ENCODE measurements around the gene GRIA4.
"Not testable (repeated sequence)": the region's sequence is repeated elsewhere in the genome, so short reads cannot be mapped to it uniquely, and the experiment has no call there.

Gene GRIA4

DNA sequence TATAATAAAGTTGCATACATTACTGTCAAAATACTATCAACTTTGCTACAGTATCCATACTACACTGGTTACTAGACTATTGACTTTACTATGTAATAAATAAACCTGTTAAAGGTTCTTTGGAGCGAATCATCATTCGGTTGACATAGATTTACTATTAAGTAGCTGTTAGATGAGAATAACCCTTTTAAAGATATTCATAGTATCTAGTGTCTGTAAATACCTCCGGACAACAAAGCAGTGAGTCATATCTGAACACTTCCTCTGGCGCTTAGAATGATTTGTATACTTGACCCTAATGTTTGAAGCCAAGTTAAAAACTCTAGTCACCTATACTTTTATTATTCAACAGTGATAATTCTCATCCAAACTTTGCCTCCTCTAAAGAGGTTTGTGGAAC, 327.5 kb downstream of the GRIA4 start:
- DNase-seq, result no peak

DNA sequence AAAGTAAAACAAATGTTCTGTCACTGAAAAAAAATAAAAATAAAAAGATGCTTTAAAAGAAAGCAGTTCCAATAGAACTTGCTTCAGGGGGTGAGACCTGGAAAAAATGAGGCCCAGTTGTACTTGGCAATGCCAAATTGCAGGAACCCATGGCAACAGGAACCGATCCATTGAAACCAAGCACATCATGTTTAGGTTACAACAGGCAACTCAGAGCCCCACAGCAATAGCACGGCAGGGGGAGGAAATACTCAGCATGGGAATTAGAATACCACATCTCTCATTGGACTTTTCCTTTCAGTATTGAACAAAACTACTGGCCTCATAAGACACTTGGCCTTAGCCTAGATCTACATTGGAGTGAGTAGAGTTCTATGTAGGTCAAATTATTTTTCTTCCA, 327.9 kb downstream of the GRIA4 start:
- no peak for DNase-seq

DNA sequence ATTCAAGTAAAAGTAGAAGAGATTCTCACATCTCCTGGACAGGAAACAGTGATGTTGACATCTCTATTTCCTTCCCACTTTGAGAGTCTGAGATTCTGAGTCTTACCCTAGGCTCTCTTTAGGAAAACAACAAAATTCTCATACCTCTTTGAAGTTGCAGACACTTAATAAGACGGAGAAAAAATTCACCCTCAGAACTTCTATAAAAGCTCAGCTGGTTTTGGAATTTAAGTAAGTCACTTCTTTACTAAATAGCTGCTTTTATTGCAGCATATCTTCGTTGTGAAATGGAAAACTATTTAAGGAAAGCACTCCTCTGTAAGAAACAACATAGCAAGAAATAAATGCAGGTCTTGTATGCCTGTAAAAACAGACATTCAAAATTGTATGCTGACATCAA, 333.0 kb downstream of the GRIA4 start:
- DNase-seq, result no peak

DNA sequence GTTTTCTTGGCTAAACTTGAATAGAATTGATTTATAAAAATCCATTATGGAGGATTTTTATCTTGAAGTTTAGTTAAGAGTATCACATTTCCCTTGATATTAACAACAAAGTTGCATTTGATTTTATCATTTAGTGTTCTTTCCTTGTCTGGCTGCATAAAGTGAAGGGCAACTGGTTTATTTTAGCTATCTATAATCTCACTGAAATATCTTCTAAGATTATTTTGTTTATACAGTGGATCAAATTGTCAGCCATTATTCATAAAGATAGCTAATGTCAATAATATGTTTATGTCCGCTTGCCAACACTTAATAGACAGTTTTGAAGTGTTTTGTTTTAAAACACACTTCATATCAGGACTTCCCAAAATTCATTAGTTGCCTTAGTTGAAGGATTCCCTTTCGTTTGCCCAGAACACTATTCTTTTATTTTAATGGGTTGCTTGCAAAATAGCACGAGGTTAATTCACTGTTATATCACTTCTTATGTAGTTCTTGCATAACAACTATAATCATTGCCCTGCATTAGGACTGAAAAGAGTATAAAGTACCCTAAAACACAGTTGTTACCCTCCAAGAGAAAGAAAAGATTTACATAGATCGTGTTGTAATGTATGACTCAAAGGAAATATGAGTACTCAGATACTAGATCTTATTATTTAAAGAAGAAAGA, 339.2 kb downstream of the GRIA4 start:
- DNase-seq, result no peak

DNA sequence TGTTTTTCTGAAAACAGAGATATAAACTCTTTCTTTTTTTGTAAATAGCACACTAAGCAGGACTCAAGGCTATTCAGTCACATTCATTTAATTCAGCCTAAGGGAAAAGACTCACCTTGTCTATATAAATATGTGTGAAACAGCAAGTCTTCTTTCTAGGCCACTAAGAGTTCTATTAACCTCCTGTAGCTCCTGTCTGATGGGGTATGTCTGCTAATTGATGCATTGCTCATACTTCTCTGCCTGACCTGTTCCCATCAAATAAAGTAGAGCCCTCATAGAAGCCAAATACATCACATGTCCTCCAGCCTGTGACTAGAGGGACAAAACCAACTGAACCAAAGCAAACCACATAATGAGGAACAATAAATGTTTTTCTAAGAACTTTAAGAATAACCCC, 344.0 kb downstream of the GRIA4 start:
- DNase-seq, result no peak

DNA sequence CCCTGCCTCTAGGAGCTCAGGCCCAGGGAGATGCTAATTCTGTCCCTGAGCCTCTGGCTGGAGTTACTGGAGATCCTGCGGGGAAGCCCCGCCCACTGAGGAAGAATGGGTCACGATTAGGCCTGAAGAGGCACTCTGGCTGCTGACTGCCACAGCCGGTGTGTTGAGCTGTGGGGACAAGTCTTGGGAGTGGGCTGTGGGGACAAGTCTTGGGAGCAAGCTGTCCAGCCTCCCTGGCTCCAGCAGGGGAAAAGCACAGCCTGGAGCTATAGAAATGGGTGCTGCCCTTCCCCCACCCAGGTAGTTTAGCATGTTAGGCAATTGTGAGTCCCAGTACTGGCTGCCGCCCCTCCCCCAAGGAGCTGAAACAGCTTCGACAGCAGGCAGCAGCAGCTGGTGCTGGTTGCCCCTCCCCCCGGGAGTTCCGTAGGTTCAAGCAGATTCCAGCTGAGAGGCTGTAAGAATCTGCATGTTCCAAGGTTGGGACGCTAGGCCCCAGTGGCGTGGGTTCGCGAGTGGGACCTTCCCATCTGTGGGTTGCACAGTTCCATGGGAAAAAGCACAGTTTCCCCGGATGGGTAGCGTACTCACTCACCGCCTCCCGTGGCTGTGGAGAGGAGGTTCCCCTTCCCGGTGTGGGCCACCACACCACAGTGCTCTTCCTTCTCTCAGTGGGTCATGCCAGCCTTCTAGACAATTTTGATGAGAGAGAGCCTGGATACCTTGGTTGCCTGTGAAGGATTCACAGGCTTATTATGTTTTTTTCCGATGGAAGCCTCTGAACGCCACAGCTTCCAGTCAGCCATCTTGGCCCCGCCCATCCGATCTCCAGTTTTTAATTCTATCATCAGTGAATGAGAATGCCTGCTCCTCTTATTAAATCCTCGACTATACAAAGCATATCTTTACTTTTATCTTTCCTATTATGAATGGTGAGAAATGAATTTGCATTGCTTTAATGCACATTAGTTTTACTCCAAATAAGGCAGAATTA, 350.7 kb downstream of the GRIA4 start:
- no peak for DNase-seq

DNA sequence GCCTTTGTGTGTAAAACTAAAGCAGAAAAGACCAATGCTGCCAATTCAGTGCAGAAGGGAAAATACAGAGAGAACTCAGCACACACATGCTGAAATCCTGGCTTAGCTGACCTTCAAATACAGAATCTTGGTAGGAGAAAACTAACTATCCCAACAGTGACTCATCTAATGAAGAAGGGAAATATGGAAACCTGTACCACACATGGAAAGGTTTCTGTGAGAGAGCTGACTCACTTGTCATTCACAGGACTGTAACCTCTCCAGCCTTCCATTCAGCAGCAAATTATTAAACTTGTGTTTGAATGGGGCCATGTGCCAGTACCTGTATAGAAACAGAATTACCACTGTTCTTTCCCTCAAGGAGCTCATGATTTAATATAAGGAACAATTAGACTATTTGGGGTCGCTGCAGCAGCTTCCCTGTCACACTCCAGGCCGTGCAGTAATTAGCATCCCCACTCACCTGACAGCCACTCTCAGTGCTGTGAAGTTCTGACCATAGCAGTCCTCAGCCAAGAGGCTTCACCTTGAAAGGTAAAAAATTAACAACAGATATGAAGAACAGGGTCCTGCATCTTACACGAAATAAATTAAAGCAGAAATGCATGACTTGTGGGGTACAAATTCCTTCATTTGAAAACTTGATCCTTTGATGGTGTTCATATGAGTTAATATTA, 358.3 kb downstream of the GRIA4 start:
- DNase-seq, result no peak

DNA sequence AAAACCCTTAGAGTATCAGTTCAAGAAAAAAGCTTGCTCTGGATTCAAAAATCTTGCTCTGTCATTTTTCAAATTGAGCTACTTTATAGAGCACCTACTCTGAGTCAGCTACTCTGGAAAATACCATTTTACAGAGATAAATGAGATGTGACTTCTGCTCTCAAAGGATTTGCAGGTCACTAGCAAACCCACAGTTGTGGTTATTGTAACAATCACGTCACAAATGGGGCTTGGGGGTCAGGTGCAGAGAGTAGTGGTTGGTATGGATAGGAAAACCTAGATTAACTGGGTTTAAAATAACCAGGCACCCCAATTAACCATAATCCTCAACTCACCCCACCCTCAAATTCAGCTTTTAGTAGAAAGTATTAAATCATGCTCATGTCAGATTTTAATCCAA, 359.9 kb downstream of the GRIA4 start:
- DNase-seq, result no peak

DNA sequence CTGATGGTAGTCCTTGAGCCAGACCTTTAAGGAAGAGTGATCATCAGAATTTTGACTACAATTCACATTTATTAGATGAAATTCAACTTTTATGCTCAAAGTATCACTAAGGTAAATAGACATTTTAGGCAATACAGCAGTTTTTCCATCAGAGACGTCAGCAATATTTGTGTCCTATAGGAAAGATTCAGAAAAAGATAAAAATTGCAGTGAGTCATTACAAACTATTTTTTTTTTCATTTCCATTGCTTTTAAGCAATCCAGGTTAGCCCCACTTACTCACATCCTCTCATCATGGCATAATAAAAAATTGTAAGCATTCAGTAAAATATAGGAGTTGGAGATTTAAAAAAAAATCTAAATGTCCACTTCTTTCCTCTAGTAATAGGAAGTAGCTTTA, 365.3 kb downstream of the GRIA4 start:
- DNase-seq, result no peak

DNA sequence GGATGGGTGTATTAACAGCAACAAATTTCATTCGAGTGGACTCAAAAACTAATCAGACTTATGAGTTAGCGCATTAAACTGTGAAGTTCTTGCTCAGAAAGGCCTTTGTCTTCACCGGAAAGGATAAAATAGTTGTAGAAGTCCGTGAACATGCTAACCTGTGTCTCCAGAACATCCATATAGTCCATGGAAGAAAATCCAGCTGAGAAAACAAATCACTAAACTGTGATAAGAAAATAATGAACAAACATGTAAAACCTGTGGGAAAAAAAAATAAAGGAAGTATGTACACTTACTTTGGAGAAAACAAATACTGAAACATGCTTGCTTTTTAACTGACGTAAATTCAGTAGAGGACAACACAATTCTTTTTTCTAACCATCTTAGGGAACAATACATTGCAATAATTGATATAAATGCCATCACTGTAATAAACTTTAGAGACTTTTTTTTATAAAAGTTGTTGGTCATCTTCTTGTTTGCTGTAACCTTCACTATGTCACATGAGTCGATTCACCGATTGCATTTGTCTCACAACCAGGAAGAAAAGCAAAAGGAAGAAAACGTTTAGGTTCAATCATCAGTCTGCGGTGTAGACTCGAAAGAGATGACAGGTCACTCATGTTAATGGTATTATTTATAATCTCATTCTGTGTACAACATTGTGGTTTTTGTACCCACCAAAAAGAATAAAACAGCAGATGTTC, 370.3 kb downstream of the GRIA4 start:
- DNase-seq, result no peak

DNA sequence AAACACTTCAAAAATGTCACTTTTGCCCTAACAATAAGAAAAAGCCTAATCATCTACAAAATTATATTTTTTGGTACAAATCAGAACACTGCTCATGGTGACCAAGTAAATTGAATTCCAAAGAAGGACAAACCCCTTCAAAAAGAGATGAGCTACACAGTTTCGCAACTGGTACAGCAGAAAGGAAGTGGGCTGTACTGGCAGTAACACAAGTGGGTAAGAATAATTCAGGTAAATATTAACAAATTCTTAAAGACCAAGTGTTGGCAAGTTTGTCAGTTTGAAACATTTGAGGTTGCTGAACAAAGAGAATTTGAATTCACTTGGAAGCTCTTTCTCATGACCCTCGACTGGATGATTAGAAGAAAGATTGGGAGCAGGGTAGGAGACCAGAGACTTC, 376.7 kb downstream of the GRIA4 start:
- no peak for DNase-seq

DNA sequence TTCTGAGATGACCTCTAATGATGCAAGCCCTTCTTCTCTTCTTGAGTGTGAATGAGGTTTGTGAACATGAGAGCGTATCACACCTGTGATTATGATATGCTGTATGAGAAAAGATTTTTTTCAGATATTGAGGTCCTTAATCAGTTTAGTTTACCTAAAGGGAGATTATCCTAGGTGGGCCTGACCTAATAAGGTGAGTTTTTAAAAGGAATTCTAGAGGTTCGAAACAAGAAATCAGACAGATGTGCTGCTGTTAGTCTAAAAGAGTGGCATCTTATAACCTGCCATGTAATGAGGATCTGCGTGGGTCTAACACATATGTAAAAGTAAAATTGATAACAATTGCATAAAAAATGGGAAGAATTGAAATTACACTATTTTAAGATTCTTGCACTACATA, 378.3 kb downstream of the GRIA4 start:
- DNase-seq, result no peak

DNA sequence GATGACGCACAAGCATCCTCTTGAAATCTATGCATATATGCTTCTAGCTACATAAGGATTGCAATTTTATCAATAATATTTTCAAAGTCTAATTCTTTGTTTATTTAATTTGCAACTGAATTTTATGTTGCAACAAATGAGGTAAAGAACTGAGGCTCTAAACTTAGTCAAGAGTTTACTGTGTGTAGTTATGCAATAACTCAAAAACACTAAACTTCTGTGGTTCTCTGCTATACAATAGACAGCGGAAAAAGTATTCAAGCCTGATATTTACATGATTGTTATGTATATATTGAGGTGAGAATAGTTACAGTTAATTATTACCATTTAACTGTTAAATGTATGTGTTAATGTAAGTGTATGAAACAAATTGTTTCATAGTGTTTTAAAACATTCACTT, 379.3 kb downstream of the GRIA4 start:
- no peak for DNase-seq

DNA sequence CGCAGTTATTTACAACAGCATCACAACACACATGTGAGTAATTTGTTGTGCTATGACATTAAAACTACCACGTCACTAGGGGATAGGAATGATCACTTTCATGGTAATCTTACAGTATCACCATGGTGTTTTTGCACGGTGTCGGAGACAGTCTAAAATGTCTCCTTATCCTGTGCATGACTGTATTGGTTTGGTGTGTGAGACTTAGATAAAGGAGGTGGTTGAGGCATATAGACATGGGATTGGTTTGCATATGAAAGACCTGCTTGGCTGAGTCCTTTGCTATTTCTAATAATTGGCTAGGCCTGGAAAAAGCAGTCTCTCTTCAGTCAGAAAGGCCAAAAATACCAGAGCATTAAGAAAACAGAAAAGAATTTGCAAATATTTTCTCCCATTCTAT, 382.0 kb downstream of the GRIA4 start:
- DNase-seq, result no peak

DNA sequence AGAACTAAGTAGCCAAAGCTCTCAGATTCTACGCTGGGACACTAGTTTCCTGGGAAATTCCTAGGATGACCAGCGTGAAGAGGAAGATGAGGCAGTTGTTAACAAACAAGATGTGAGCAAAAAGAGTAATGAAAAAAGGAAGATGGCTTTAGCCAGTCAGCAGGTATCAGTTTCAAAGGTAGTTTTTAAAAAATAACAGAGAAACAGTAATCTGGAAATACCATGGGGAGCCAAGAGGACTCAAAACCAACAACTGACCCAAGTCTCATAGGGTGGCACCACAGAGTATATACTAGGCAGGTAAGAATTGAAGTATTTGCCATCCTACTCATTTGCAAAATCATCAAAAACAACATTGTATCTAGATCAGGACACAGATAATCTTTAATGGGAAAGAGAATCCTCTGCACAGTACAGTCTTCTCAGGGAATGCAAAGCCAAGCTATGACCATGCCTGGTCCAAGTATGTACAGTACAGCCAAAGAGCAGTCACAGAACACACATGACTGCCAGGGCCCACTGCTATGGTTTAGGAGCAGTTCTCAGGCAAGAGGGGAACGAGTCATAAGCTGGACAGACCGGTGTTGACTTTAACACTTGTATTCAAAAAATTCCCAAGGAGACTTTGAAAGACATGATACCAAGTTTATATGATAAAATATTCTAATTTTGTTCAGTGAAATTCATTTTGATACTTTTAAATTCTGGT, 391.6 kb downstream of the GRIA4 start:
- no peak for DNase-seq

DNA sequence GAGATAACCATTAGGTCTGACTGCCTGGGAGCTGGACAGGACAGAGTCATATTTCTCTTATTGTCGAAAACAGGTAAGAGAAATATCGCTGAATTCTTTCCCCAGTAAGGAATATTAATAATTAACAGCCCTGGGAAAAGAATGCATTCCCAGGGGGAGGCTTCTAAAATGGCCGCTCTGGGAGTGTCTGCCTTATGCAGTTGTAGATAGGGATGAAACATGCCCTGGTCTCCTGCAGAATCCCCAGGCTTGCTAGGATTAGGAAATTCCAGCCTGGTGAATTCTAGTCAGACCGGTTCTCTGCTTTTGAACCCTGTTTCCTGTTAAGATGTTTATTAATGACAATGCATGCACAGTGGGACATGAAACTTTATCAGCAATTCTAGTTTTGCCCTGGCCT, 393.2 kb downstream of the GRIA4 start:
- not testable (repeated sequence) for DNase-seq

DNA sequence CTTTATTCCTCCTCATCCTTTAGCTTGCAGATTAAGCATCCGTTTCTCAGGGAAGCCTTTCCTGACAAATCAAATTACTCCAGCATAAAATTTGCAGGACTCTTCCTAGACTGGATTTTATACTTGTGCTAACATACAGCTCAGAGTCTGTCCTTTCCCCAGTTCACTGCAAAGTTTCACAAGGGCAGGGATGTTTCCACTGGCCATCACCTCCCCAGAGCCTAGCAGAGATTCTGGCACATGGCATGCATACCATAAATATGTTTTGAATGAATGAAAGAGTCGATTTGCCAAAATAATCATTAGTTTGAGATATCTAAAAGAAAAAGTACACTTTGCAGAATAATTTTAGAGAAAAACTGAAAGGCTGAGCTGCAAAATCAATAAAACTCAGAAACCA, 401.6 kb downstream of the GRIA4 start:
- DNase-seq, result no peak

DNA sequence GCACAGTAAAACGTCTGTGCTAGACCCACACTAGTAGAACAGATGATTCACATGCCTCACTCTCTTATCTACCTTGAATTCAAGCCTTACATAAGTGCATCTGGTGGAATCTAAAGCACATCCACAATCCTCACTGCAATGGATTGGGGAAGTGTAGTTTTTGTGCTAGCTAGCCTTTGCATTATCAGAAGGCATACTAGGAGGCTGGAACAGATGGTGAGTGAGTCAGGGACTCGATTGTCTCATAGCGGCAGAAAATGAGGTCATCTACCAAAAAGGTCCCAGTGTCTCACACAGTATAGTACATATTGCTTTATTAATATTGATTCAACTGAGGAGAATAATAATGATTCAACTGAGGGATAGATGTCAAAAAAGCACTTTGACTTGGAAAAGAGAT, 402.9 kb downstream of the GRIA4 start:
- no peak for DNase-seq

DNA sequence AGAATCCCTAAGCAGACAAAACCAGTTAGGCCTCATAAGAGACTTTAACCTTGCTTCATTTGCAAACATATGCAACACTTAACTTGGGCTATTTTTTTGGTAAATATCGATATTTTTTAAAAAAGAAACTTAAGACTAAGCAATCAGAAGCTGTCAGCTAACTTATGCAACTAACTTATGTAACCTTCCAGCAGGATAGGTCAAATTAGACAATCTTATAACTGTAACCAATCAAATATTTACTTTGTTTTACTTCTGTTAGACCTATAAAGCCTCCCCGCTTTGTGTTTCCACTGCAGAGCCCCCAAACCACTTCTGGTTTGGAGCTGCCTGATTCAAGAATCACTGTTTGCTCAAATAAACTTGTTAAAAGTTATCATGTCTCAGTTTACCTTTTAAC, 404.2 kb downstream of the GRIA4 start:
- no peak for DNase-seq

DNA sequence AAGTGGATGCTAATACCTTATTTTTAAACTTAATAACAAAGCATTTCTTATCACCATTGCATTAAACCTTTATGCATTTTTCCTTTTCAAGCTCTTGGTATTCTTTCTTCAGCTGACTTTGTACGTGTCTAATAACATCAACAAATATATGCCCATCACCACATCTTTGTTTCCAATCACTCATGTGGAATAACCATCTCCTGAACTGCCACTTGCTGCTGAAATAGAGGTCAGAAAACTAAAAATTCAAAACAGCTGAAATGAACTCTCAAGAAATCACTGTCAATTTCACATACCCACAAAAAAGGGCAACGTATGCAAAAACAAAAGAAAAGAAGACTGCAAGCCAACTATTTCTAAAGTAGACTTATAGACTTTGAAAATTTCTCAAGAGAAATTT, 404.7 kb downstream of the GRIA4 start:
- no peak for DNase-seq

DNA sequence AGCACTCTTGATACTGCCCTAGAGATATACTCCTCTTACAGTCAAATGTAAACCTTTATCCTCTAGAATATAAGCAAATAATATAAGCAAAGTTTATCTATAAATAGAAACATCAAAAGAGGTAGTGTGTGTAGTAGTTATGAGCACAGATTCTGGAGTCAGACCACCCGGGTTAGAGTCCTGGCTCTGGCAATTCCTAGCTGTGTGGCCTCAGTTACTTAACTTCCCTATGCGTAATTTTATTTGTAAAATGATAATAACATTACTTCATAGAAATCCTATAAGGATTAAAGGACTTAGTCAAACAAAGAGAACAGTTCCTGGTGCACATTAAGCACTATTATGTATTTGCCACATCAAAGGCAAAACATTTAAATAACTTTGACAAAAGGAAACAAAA, 405.2 kb downstream of the GRIA4 start:
- DNase-seq, result no peak

DNA sequence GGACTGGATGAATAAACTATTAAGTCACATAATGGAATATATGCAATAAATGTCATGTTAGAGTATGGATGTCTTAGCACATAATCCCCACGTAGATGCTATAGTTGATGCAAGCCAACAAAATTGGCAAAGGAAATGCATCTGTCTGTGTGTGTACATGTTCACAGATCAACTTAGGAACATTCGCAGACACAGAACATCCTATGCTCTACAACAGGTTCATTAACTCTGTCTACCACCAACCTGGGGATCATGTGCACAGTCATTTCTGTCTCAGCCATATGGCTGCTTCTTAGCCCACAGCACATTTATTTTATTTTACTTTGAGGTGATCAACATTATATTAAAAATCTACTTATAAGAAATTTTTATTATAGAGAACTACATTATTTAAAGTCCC, 407.2 kb downstream of the GRIA4 start:
- no peak for DNase-seq
